Lung microvascular endothelial cell (primary cell): Measurements from ENCODE around the gene KRTAP5-6. TPM values are rescaled to one million over a fixed set of nuclear protein-coding genes. Genes with fewer than 3 reads are reported as not detected.
A peak's percentile ranks its signal among the peaks of the same experiment; 100 is the strongest.
"Not testable (repeated sequence)": the region's sequence is repeated elsewhere in the genome, so short reads cannot be mapped to it uniquely, and the experiment has no call there.

ENCODE experiments used
- DNase-seq, 2 donors: peaks; one replicate each; pipeline versions ENCODE4 v3.0.0 to v3.0.0-alpha.2; 2010; ENCODE audit warnings: low read depth in 2 of 2
- total RNA-seq: library from RNA; depleted of rRNA; stranded (reverse); fragments of >200 nt; gene quantifications from 2 replicates; pipeline ENCODE4 v1.2.1, GENCODE V29; 2014

KRTAP5-6 gene
- total RNA-seq, 1 donor from 2014 or later, result not detected

DNA sequence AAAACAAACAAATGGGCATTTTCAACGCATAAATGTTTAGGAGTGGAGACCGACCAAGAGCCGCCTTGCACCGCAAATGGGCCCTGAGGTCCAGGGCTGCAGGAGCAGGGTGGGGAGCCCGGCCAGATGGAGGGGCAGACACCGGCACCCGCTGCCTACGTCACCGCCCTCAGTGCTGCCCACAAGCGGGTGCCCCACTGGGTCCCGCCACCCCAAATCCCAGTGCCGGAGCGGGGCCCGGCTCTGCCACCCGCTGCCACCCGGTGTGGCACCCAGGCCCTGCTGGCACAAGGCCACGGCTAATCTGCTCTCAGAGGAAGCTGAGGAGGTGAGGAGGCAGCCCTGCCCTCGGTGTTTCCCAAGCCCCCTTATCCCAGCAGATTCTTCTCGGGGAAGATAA, 13.8 kb upstream of the KRTAP5-6 start:
- not testable (repeated sequence) for DNase-seq

GRCh38 chr11:1683904-1684572, 13.0 kb upstream of the KRTAP5-6 start:
- DNase-seq, result not testable (repeated sequence)

GRCh38 chr11:1684886-1685874, 11.8 kb upstream of the KRTAP5-6 start:
- not testable (repeated sequence) for DNase-seq

DNA sequence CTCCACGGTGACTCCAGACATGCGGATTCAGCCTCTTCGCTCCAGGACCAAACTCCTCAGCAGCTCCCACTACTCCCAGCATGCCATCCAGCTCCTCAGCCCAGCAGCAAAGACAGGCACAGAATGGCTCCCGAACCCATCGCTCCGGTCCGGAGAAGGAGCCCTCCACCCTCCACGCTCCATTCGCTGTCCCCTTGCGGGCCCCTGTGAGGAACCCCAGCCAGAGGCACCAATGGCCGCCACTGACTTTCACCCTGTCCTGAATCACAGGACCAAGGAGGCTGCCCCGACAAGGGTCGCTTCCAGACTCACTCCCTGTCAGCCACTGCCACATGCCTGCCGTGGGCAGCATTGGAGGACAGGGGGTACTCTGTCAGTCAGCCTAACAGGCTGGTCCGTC, 10.8 kb upstream of the KRTAP5-6 start:
- not testable (repeated sequence) for DNase-seq

GRCh38 chr11:1688336-1688947, 8.6 kb upstream of the KRTAP5-6 start:
- DNase-seq, result not testable (repeated sequence)

GRCh38 chr11:1689250-1690166, 7.5 kb upstream of the KRTAP5-6 start:
- DNase-seq, result not testable (repeated sequence)

DNA sequence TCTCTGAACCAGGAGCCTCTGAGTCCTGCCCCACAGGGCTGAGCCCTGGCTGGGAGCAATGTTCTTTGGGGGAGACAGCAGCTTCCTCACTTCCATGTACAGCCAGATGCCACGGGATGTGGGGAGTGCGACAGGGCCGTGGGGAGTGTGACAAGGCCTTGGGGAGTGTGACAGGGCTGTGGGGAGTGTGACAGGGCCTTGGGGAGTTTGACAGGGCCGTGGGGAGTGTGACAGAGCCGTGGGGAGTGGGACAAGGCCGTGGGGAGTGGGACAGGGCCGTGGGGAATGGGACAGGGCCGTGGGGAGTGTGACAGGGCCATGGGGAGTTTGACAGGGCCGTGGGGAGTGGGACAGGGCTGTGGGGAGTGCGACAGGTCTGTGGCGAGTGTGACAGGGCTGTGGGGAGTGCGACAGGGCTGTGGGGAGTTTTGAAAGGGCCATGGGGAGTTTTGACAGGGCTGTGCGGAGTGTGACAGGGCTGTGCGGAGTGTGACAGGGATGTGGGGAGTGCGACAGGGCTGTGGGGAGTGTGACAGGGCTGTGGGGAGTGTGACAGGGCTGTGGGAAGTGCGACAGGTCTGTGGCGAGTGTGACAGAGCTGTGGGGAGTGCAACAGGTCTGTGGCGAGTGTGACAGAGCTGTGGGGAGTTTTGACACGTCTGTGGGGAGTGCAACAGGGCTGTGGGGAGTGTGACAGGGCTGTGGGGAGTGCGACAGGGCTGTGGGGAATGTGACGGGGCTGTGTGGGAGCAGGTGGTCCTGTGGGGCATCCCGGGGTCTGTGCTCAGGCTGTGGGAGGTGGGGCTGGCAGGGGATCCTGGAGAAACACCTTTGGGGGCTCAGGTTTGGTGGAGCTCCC, 6.6 kb upstream of the KRTAP5-6 start:
- DNase-seq, result no peak

GRCh38 chr11:1691026-1691877, 5.7 kb upstream of the KRTAP5-6 start:
- no peak for DNase-seq

DNA sequence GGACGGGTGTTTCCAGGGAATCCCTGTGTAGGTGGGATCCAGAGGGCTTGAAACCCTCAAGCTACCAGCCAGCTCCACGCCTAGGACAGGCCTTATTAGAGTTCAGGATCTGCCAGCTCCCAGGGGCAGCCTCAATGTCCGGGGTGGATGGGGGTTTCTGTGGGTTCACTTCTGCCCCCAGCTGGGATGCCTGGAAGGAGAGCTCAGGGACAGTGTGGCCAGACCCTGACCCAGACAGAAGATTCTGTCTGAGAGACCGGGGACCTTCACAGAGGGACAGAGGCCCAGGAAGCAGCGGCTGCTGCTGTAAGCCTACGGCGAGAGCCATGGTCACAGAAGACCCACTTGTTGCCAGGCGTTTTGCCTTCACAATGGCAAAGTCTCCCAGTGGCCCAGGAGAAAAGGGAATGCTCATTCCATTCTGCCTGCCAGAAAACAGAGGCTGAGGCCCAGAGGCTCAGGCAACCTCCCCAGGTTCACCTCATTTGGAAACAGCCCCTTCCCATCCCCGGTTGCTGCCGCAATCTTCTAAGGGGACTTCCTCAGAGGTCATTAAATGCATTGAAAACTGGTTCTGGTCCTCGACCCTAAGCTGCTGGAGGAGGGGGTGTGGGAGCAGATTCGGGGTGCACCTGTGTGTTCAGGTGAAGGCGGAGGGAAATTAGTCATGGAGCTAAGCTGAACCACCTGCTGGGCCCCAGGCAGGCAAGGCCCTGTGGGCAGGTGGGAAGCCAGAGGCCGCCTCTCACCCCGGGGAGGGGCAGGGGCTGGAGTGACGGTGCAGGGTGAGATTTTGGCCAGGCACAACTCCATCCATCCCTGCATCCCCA, 4.9 kb upstream of the KRTAP5-6 start:
- no peak for DNase-seq

DNA sequence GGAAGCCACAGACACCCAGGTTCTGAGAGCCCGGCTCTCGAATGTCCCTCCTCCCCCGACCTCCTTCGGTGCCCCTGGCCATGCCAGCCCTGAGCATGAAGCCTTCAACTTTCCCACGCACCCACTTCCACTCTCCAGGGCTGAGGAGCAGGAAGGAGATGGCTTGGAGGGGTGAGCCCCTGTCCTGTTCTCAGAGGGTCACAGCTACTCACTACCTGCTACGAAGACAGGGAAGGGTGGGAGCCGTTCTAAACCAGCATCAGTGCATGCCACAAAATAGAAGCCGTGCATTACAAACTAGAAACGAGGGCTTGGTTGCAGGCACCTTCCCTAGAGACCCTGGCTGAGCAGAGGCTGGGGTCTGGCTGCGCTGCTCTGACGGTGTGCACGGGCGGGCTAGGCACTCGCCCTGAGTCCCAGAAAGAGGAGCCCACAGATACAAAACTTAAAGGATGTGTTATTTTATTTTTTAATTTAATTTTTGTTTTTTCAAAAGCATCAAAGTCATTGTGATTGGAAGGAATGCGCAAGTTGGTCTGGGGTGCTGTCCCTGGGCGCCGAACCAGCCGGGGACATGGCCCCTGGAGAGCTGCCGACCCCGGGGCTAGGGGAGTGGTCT, 4.2 kb upstream of the KRTAP5-6 start:
- no peak for DNase-seq

GRCh38 chr11:1693327-1694063, 3.5 kb upstream of the KRTAP5-6 start:
- peak; percentile 70 to 87 for DNase-seq

DNA sequence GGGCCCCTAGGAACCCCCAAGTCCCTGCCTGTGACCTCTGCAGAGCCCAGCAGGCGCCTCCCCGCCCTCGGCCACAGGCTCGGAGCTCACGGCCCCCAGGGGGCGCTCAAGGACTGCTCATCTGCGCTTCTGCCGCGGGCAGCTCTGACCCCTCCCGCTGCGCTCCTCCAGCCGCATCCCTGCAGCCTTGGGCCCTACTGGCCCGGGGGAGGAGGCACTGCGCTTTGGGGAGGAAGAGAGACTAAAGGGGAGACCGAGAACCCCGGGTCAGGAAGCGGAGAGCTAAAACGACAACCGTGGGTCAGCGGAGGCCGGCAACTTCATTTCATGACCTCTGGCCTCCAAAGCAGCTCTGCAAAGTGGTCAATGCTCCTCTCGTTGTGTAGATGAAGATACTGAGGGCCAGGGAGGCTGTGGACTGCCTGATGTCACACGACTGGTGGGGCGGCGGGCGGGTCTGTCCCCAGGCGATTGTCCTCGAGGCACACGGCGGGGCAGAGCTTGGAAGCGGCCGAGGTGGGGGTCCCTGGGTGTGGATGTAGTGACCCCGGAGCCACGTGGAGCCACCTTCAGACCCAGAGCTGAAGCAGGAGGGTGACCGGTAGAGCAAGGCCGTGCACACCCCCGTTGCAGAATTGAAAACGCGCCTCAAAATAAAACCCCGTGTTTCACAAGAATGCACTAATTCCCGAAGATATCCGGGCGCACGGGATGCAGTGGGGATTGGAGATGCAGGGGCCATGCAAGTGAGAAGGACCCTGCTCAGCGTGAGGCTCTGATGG, 2.7 kb upstream of the KRTAP5-6 start:
- peak; percentile 72 to 87 for DNase-seq

DNA sequence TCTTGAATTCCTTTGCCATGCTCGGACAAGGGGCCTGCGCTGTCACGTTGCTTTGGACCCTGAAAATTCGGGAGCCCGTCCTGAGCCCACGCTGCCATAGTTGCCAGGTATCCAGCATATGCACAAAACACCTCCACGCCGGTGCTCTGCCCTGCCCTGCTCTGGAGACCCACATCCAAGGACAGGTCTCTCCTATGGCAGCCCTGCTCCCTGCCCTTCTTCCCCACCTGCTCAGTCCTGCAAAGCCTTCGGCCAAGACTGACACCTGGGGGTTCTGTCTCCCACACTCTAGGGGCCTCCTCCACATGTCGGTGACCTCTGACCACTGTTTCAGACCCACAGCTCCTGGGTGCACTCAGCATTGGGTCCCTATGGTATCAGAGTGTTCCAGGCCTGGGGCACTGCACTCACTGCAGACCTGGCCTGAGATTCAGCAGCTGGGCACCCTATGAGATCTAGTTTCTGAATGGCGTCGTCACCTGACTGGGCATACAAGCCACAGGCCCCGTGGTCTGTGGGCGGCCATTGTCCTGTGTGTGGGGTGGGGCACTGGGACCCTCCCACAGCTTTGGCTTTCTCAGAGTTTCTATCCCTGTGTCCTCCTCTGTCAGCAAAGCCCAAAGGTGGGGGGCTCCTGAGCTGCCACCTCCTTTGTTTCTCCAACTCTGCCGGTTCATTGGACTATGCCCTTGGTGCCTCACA, 2.0 kb upstream of the KRTAP5-6 start:
- DNase-seq, result no peak

- DNase-seq, result no peak
These were observed 1.4 kb upstream of the KRTAP5-6 start for GRCh38 chr11:1695548-1696108.

DNA sequence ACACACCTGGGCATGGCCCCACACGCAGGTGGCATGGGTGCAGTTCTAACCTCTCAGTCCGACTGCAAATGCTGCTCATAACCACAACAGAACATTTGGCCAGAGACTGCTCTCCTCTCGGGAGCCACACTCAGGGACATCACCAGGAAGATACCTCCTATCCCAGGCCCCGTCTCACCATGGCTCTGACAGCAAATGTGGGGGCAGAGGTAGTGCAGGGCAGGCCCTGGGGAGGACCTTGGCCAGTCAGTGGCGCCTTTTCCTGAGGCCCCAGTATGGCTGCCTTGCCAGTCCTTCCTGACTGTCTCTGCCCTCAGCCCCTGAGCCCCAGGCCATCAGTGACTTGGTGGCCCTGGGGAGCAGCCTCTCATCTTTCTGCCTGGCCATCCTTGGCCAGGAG, 2.8 kb downstream of the KRTAP5-6 start:
- DNase-seq, result no peak
